K562 (cell line): Measurements from ENCODE around the gene SERP1. TPM values are rescaled to one million over a fixed set of nuclear protein-coding genes. Genes with fewer than 3 reads are reported as not detected.

Experiments used
- ATAC-seq: fragments of 200-7000 bp; cut with Tn5 transposase; 3 replicates; pipeline ENCODE4 v1.9.1; 2020; ENCODE audit warnings: moderate library complexity
- BruUV-seq: library from RNA; stranded (reverse); fragments of 400-500 nt; replicated peaks from 2 replicates; lab custom pipeline; 2021; lab: Mats Ljungman, UMichigan
- CTCF ChIA-PET: fragments of 300-600 bp; formaldehyde crosslinking; extraction: SDS; loops from one replicate; lab custom pipeline; 2021; ENCODE audit warnings: low intra/inter-chr PET ratio; lab: Yijun Ruan, JAX
- POLR2A ChIA-PET: fragments of 300-600, 350-650 bp; sonication (Branson Sonifier 250); formaldehyde crosslinking; extraction: SDS; loops from one replicate; lab custom pipeline; 2021; ENCODE audit warnings: antibody characterized with exemption, inconsistent platforms; lab: Yijun Ruan, JAX
- DNase-seq, 4 experiments: peaks; one replicate each; pipeline versions ENCODE4 v3.0.0 to v3.0.0-alpha.2; 2011 to 2018; ENCODE audit warnings: low spot score in 3 of 4, mixed read lengths in 3 of 4; ENCODE audit errors: extremely low read depth in 1 of 4
- FAIRE-seq: peaks from 2 replicates; lab custom pipeline; 2011; peaks lifted over from hg19 to GRCh38; lab: Jason Lieb, UNC
- H2AFZ ChIP-seq: 2 replicates; pipeline ENCODE4 v1.6.0; 2011; ENCODE audit warnings: low read depth, low read length, control low read depth, inconsistent platforms
- H3K27ac ChIP-seq: fragments of 200-600 bp; 3 replicates; pipeline ENCODE4 v1.8.0; 2011; ENCODE audit warnings: low read depth, mild to moderate bottlenecking, control low read depth, inconsistent platforms, low read length, moderate library complexity, mixed read lengths; ENCODE audit errors: extremely low read depth
- H3K27me3 ChIP-seq, 2 experiments: fragments of 300-600 bp in 1 of 2; 2 replicates in 1 of 2; 3 replicates in 1 of 2; pipeline versions ENCODE4 v1.6.0 to v1.8.0; 2011; ENCODE audit warnings: inconsistent platforms in 2 of 2, low read length in 2 of 2, mild to moderate bottlenecking in 1 of 2, mixed read lengths in 1 of 2, moderate library complexity in 1 of 2; ENCODE audit not compliant: control insufficient read depth in 2 of 2, insufficient read depth in 2 of 2
- H3K36me3 ChIP-seq: fragments of 300-600 bp; 3 replicates; pipeline ENCODE4 v1.8.0; 2011; ENCODE audit warnings: mild to moderate bottlenecking, low read length, inconsistent platforms; ENCODE audit not compliant: control insufficient read depth, insufficient read depth
- H3K4me1 ChIP-seq, 2 experiments: fragments of 200-600 bp in 1 of 2; replicated peaks in 1 of 2; 2 replicates in 1 of 2; 3 replicates in 1 of 2; pipeline versions ENCODE4 v1.5.1 to v1.8.0; 2011; ENCODE audit warnings: inconsistent platforms in 2 of 2, low read length in 2 of 2, mild to moderate bottlenecking in 1 of 2, mixed read lengths in 1 of 2, moderate library complexity in 1 of 2; ENCODE audit not compliant: control insufficient read depth in 2 of 2, insufficient read depth in 2 of 2
- H3K4me2 ChIP-seq: 2 replicates; pipeline ENCODE4 v1.6.1; 2011; ENCODE audit warnings: low read length, control low read depth, inconsistent platforms, mixed read lengths; ENCODE audit not compliant: insufficient read depth
- H3K4me3 ChIP-seq: fragments of 200-600 bp; sonication (generic), shearing (Covaris generic); 2 replicates; pipeline ENCODE4 v1.5.1; 2016; ENCODE audit warnings: control low read depth, inconsistent platforms
- H3K79me2 ChIP-seq: fragments of 200-600 bp; 3 replicates; pipeline ENCODE4 v1.8.0; 2011; ENCODE audit warnings: low read length, inconsistent platforms; ENCODE audit not compliant: control insufficient read depth, insufficient read depth
- H3K9ac ChIP-seq, 2 experiments: 2 replicates each; pipeline versions ENCODE4 v1.6.0 to v1.6.1; 2011; ENCODE audit warnings: low read depth in 2 of 2, low read length in 2 of 2, control low read depth in 1 of 2, inconsistent platforms in 1 of 2, mild to moderate bottlenecking in 1 of 2, mixed read lengths in 1 of 2; ENCODE audit not compliant: insufficient read depth in 1 of 2
- H3K9me1 ChIP-seq: one replicate; pipeline ENCODE4 v1.6.0; 2011; ENCODE audit warnings: inconsistent platforms, mild to moderate bottlenecking, low read length, moderate library complexity; ENCODE audit not compliant: control insufficient read depth, insufficient read depth
- H3K9me3 ChIP-seq: replicated peaks from 2 replicates; pipeline ENCODE4 v1.5.1; 2011; ENCODE audit warnings: low read depth, low read length, inconsistent platforms; ENCODE audit not compliant: control insufficient read depth, insufficient read depth
- H4K20me1 ChIP-seq: replicated peaks from 2 replicates; pipeline ENCODE4 v1.6.1; 2011; ENCODE audit warnings: low read length, inconsistent platforms, mixed read lengths; ENCODE audit not compliant: control insufficient read depth, insufficient read depth
- GATAD2A ChIP-seq: fragments of 450-650 bp; IDR thresholded peaks from 2 replicates; pipeline ENCODE4 v1.6.1; 2017
- KAT7 ChIP-seq: sonication (generic); formaldehyde crosslinking; IDR thresholded peaks from 2 replicates; pipeline ENCODE4 v1.8.0; 2022; ENCODE audit warnings: missing genetic modification reagents, mild to moderate bottlenecking, borderline replicate concordance
- NRF1 ChIP-seq, 2 experiments: fragments of 450-650 bp; IDR thresholded peaks in 1 of 2; conservative IDR thresholded peaks in 1 of 2; 2 replicates each; pipeline ENCODE4 v1.6.1; 2014; ENCODE audit warnings: mild to moderate bottlenecking in 2 of 2
- PRPF4 ChIP-seq: fragments of 200-400 bp; formaldehyde crosslinking; IDR thresholded peaks from one replicate; pipeline ENCODE4 v1.6.1; 2017; ENCODE audit warnings: low read length, low read depth, mild to moderate bottlenecking; ENCODE audit not compliant: insufficient read depth, poor library complexity, severe bottlenecking
- RAD51 ChIP-seq: fragments of 450-650 bp; IDR thresholded peaks from 2 replicates; pipeline ENCODE4 v1.7.1; 2016; ENCODE audit warnings: low read depth, mild to moderate bottlenecking, borderline replicate concordance
- SMARCB1 ChIP-seq: IDR thresholded peaks from 2 replicates; pipeline ENCODE4 v1.6.1; 2011; ENCODE audit warnings: improper control_type of control experiment, low read depth; ENCODE audit not compliant: insufficient read length
- SMARCE1 ChIP-seq: fragments of 450-650 bp; IDR thresholded peaks from 2 replicates; pipeline ENCODE4 v1.7.1; 2016; ENCODE audit warnings: mild to moderate bottlenecking
- YBX1 ChIP-seq: fragments of 450-650 bp; IDR thresholded peaks from 2 replicates; pipeline ENCODE4 v1.7.1; 2016; ENCODE audit warnings: mild to moderate bottlenecking
- ZNF12 ChIP-seq: sonication (generic); formaldehyde crosslinking; IDR thresholded peaks from 2 replicates; pipeline ENCODE4 v1.4.0; 2020; ENCODE audit warnings: mild to moderate bottlenecking, missing genetic modification reagents
- ZNF3 ChIP-seq: fragments of 250-450 bp; sonication (Bioruptor Pico); IDR thresholded peaks from 2 replicates; pipeline ENCODE4 v1.5.0; 2021; ENCODE audit warnings: mild to moderate bottlenecking, moderate library complexity
- ZNF780A ChIP-seq: fragments of 250-450 bp; sonication (Bioruptor Pico); IDR thresholded peaks from 2 replicates; pipeline ENCODE4 v1.5.0; 2021; ENCODE audit warnings: mild to moderate bottlenecking
- WGBS: fragments of 100-300 bp; shearing (Covaris generic); methylation state at CpG from one replicate; pipeline ENCODE4 v1.1.6; 2016; ENCODE audit warnings: low coverage, mixed read lengths; ENCODE audit not compliant: insufficient coverage; ENCODE audit errors: missing lambda C conversion rate; 5-methylcytosine and 5-hydroxymethylcytosine counted together
- in situ Hi-C: fragments of 300-500 bp; cut with MboI; formaldehyde crosslinking; loops from 4 replicates; pipeline ENCODE4 v1.15.0; 2018; ENCODE audit warnings: inconsistent platforms, mixed read lengths
- intact Hi-C: fragments of 100-400 bp; cut with micrococcal nuclease; formaldehyde crosslinking; loops from 2 replicates; pipeline ENCODE4 v1.14.2; 2022
- polyA plus RNA-seq, 8 experiments: library from polyadenylated mRNA; depleted of rRNA in 4 of 8; stranded (reverse) in 5 of 8; unstranded in 3 of 8; fragments of >200 nt; fragmentation: Nextera tagmentation in 2 of 8; fragmentation: Illumina TruSeq in 1 of 8; extraction: Ambion mirVana in 2 of 8; extraction: Trizol in 1 of 8; gene quantifications; 2 replicates each; pipeline versions ENCODE4 v1.2.1 to v1.2.3, GENCODE V29; 2011 to 2014; ENCODE audit warnings: inconsistent platforms in 1 of 8, missing spikeins in 1 of 8
- total RNA-seq, 7 experiments: library from RNA; depleted of rRNA in 6 of 7; stranded (reverse); fragments of >200 nt in 6 of 7; fragmentation: Illumina TruSeq in 2 of 7; extraction: Trizol in 2 of 7; gene quantifications; 2 replicates each; pipeline versions ENCODE4 v1.2.1 to v1.2.3, GENCODE V29; 2011 to 2021; ENCODE audit warnings: low replicate concordance in 1 of 7
- TF ChIP-seq, protein P1 (sequence below): fragments of 450-650 bp; IDR thresholded peaks from 2 replicates; pipeline ENCODE4 v1.6.1; 2016; ENCODE audit warnings: mild to moderate bottlenecking
- TF ChIP-seq, protein P2 (sequence below): sonication (generic); formaldehyde crosslinking; IDR thresholded peaks from 2 replicates; pipeline ENCODE4 v1.8.1; 2022; ENCODE audit warnings: missing genetic modification reagents
- TF ChIP-seq, protein P3 (sequence below): fragments of 450-650 bp; formaldehyde crosslinking; IDR thresholded peaks from 2 replicates; pipeline ENCODE4 v1.4.0; 2022; ENCODE audit warnings: missing genetic modification characterization

SERP1 gene
- total and polyA plus RNA-seq, 9 of the 15 experiments (the other 6 are each of a cell fraction or from before 2014, with no cell fraction given): 38.6 to 443 (median 121) TPM

DNA sequence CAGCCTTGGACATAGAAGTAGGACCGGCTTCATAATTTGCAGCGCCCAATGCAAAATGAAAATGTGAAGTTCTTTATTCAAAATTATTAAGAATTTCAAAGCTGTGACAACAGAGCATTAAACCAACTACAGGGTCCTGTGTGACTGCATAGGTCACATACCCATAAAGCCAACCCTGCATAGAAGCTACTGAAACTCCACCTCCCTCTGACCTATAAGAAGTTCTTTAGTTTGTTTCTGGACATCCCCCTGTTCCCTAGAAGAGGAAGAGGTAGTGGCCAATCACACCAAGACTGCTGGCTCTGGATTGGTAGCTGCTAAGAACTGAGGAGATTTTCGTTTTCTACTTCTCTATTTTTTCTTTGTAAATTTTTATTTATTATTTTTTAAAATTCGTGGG, 47.9 kb upstream of the SERP1 start:
- Histone ChIP-seq H3K36me3 (peaks cover 15% of the 10 kb centered on the region; the same call in 2 of the 3 replicates), H3K27ac (no peak overlapping the region)
- DNase-seq: no peak
- no peak for TF ChIP-seq PRPF4
- no peak for TF ChIP-seq ZNF12 (CRISPR knock-in tag)
- TF ChIP-seq, protein P1, sequence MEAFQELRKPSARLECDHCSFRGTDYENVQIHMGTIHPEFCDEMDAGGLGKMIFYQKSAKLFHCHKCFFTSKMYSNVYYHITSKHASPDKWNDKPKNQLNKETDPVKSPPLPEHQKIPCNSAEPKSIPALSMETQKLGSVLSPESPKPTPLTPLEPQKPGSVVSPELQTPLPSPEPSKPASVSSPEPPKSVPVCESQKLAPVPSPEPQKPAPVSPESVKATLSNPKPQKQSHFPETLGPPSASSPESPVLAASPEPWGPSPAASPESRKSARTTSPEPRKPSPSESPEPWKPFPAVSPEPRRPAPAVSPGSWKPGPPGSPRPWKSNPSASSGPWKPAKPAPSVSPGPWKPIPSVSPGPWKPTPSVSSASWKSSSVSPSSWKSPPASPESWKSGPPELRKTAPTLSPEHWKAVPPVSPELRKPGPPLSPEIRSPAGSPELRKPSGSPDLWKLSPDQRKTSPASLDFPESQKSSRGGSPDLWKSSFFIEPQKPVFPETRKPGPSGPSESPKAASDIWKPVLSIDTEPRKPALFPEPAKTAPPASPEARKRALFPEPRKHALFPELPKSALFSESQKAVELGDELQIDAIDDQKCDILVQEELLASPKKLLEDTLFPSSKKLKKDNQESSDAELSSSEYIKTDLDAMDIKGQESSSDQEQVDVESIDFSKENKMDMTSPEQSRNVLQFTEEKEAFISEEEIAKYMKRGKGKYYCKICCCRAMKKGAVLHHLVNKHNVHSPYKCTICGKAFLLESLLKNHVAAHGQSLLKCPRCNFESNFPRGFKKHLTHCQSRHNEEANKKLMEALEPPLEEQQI: no peak
- TF ChIP-seq RAD51: no peak
- no peak for TF ChIP-seq SMARCE1
- TF ChIP-seq, protein P2, sequence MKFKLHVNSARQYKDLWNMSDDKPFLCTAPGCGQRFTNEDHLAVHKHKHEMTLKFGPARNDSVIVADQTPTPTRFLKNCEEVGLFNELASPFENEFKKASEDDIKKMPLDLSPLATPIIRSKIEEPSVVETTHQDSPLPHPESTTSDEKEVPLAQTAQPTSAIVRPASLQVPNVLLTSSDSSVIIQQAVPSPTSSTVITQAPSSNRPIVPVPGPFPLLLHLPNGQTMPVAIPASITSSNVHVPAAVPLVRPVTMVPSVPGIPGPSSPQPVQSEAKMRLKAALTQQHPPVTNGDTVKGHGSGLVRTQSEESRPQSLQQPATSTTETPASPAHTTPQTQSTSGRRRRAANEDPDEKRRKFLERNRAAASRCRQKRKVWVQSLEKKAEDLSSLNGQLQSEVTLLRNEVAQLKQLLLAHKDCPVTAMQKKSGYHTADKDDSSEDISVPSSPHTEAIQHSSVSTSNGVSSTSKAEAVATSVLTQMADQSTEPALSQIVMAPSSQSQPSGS (CRISPR knock-in tag): no peak
- no peak for TF ChIP-seq NRF1 (conservative IDR thresholded peaks at IDR 0.05 in 1 of 2, IDR thresholded peaks at IDR 0.05 in 1 of 2)
- no peak for TF ChIP-seq ZNF780A (CRISPR knock-in tag)
- no peak for TF ChIP-seq GATAD2A
- TF ChIP-seq SMARCB1: no peak
- TF ChIP-seq YBX1: no peak
- TF ChIP-seq ZNF3: no peak
- TF ChIP-seq, protein P3, sequence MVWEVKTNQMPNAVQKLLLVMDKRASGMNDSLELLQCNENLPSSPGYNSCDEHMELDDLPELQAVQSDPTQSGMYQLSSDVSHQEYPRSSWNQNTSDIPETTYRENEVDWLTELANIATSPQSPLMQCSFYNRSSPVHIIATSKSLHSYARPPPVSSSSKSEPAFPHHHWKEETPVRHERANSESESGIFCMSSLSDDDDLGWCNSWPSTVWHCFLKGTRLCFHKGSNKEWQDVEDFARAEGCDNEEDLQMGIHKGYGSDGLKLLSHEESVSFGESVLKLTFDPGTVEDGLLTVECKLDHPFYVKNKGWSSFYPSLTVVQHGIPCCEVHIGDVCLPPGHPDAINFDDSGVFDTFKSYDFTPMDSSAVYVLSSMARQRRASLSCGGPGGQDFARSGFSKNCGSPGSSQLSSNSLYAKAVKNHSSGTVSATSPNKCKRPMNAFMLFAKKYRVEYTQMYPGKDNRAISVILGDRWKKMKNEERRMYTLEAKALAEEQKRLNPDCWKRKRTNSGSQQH (CRISPR knock-in tag): no peak
- TF ChIP-seq KAT7 (CRISPR knock-in tag): no peak
- TF ChIP-seq, all 486 proteins: peak for 0
- FAIRE-seq (no peak), ATAC-seq (no peak)
- BruUV-seq: no TSS peak
- in situ Hi-C loops (no loop called here), intact Hi-C loops (no loop called here)
- Histone ChIP-seq H3K4me2 (no peak overlapping the region), H3K9ac (no peak overlapping the region), H3K4me3 (no peak overlapping the region), H4K20me1 (0 out of 2 replicates have a peak, but pooled peaks cover 6% of the 10 kb centered on the region), H3K9me1 (no peaks in the 10 kb centered on the region), H2AFZ (no peak overlapping the region), H3K9me3 (no peaks in the 10 kb centered on the region), H3K4me1 (peaks cover 5 to 30% of the 10 kb centered on the region in 2 experiments), H3K27me3 (no peaks in the 10 kb centered on the region), H3K79me2 (peaks cover 95% of the 10 kb centered on the region)
- POLR2A ChIA-PET: interaction anchor here (0.6 to 1.8 kb wide), 2 partner anchors 9 to 12 kb away, joined by 3 to 9 read pairs; partner anchors contain the start of gene SELENOT
- WGBS: 68% methylated on average over 4 of the region's 4 CpGs
- CTCF ChIA-PET: no interaction called here
